GM21367 (cell line): ENCODE measurements around the gene NECAB3.
A peak's percentile ranks its signal among the peaks of the same experiment; 100 is the strongest.

Source experiments
- ATAC-seq: cut with Tn5 transposase; IDR thresholded peaks from one replicate; pipeline ENCODE4 v1.9.1; 2021; ENCODE audit not compliant: unreplicated experiment

NECAB3 gene

GRCh38 chr20:33697129-33697528 lies 22.9 kb upstream of the NECAB3 start:
- ATAC-seq: no peak

- ATAC-seq: no peak
Observed at GRCh38 chr20:33696448-33696847, 22.2 kb upstream of the NECAB3 start.

GRCh38 chr20:33694639-33695012 lies 20.4 kb upstream of the NECAB3 start:
- no peak for ATAC-seq

- no peak for ATAC-seq
Observed at GRCh38 chr20:33693741-33694638, 19.8 kb upstream of the NECAB3 start.

GRCh38 chr20:33693289-33693688 lies 19.1 kb upstream of the NECAB3 start:
- no peak for ATAC-seq

GRCh38 chr20:33689973-33690372 lies 15.7 kb upstream of the NECAB3 start:
- no peak for ATAC-seq

GRCh38 chr20:33689493-33689892 lies 15.3 kb upstream of the NECAB3 start:
- no peak for ATAC-seq

- ATAC-seq: no peak
Observed at GRCh38 chr20:33688938-33689424, 14.8 kb upstream of the NECAB3 start.

- no peak for ATAC-seq
Observed at GRCh38 chr20:33687993-33688937, 14.0 kb upstream of the NECAB3 start.

GRCh38 chr20:33687370-33687915 lies 13.2 kb upstream of the NECAB3 start:
- ATAC-seq: no peak

GRCh38 chr20:33686984-33687366 lies 12.7 kb upstream of the NECAB3 start:
- ATAC-seq: no peak

GRCh38 chr20:33686100-33686983 lies 12.1 kb upstream of the NECAB3 start, which contains the start of gene E2F1:
TSS of gene E2F1 (minus strand) at chr20:33686385. CDS start at chr20:33686264, 121 bp downstream.
- peak; percentile 67 for ATAC-seq

- peak; percentile 36 for ATAC-seq
Observed at GRCh38 chr20:33685328-33686099, 11.3 kb upstream of the NECAB3 start.

- no peak for ATAC-seq
Observed at GRCh38 chr20:33684533-33685327, 10.5 kb upstream of the NECAB3 start.

GRCh38 chr20:33681728-33682353 lies 7.6 kb upstream of the NECAB3 start:
- ATAC-seq: no peak

GRCh38 chr20:33681288-33681687 lies 7.1 kb upstream of the NECAB3 start:
- no peak for ATAC-seq

GRCh38 chr20:33680686-33681085 lies 6.5 kb upstream of the NECAB3 start:
- no peak for ATAC-seq
